Glomerular endothelial cell (primary cell): Measurements from ENCODE around the gene MYOM1. TPM values are rescaled to one million over a fixed set of nuclear protein-coding genes. Genes with fewer than 3 reads are reported as not detected.
"Not testable (repeated sequence)": the region's sequence is repeated elsewhere in the genome, so short reads cannot be mapped to it uniquely, and the experiment has no call there.

Experiments used
- DNase-seq: peaks from one replicate; pipeline ENCODE4 v3.0.0-alpha.2; 2011; ENCODE audit warnings: low read depth, low spot score; ENCODE audit errors: extremely low read depth
- total RNA-seq: library from RNA; depleted of rRNA; stranded (reverse); fragments of >200 nt; gene quantifications from 2 replicates; pipeline ENCODE4 v1.2.3, GENCODE V29; 2015

MYOM1 gene
- total RNA-seq, 1 donor from 2014 or later = 0.41 TPM

GRCh38 chr18:3041843-3042242 lies 177.9 kb downstream of the MYOM1 start:
- no peak for DNase-seq

- no peak for DNase-seq
Observed at GRCh38 chr18:3040881-3041280, 178.9 kb downstream of the MYOM1 start.

GRCh38 chr18:3040173-3040572 lies 179.6 kb downstream of the MYOM1 start:
- DNase-seq = no peak

GRCh38 chr18:3037423-3037915 lies 182.3 kb downstream of the MYOM1 start:
- peak; percentile 50 for DNase-seq

- no peak for DNase-seq
Observed at GRCh38 chr18:3036108-3036507, 183.7 kb downstream of the MYOM1 start.

- no peak for DNase-seq
Observed at GRCh38 chr18:3035635-3036034, 184.1 kb downstream of the MYOM1 start.

GRCh38 chr18:3032721-3033120 lies 187.0 kb downstream of the MYOM1 start:
- no peak for DNase-seq

- DNase-seq = no peak
Observed at GRCh38 chr18:3029215-3029952, 190.4 kb downstream of the MYOM1 start.

GRCh38 chr18:3028115-3028514 lies 191.7 kb downstream of the MYOM1 start:
- not testable (repeated sequence) for DNase-seq

- no peak for DNase-seq
Observed at GRCh38 chr18:3027370-3027891, 192.3 kb downstream of the MYOM1 start.

GRCh38 chr18:3025544-3025943 lies 194.2 kb downstream of the MYOM1 start:
- no peak for DNase-seq

- not testable (repeated sequence) for DNase-seq
Observed at GRCh38 chr18:3023603-3024002, 196.2 kb downstream of the MYOM1 start.

Other genes with a start within 250 kb of the MYOM1 start
- 19.3 and 25.5 TPM in 2 replicates for gene LPIN2, start 206.8 kb downstream of the MYOM1 start, total RNA-seq
- gene MYL12A, start 27.8 kb upstream of the MYOM1 start, total RNA-seq = 1,167 and 1,388 TPM in 2 replicates
- 560 and 705 TPM in 2 replicates for gene MYL12B, start 42.2 kb upstream of the MYOM1 start, total RNA-seq
- 85.5 and 93.5 TPM in 2 replicates for gene TGIF1, start 230.2 kb upstream of the MYOM1 start, total RNA-seq